Measurements from ENCODE around the gene S100A9. TPM values are rescaled to one million over a fixed set of nuclear protein-coding genes. Genes with fewer than 3 reads are reported as not detected.

Gene S100A9
- total RNA-seq, 8 experiments from 2014 or later, result 0.71 TPM; not detected in 7

GRCh38 chr1:153365696-153366095 is 8.0 kb downstream of the S100A9 start:
- no peaks in the 10 kb centered on the region for H3K4me1 ChIP-seq (replicated peaks in 1 of 2)
- ATAC-seq (replicated peaks in 6 of 8), result no peak
- H3K4me3 ChIP-seq, result no peak overlapping the region
- in situ Hi-C loops (cut with MboI; ENCODE audit: low pct_unique_long_range_greater_than_20kb in 2 of 9, low sequenced_read_pairs in 9 of 9, unreplicated experiment in 9 of 9), result loop anchor here in 3 of 9 experiments (25.0 kb wide), 2 partner anchors 122 to 622 kb away; partner anchors contain the start of genes JTB (in 1 of the 3), RAB13 (in 1 of the 3) and RPS27 (in 1 of the 3)
- H3K27ac ChIP-seq, result no peak overlapping the region
- WGBS, 10 experiments, result 0 to 92% (median 64%) methylated on average over 1 to 7 of the region's 8 CpGs; no CpG with 5 or more reads in 4 of the 10 experiments

GRCh38 chr1:153366261-153366660 is 8.6 kb downstream of the S100A9 start:
- Histone ChIP-seq H3K4me1 (replicated peaks in 1 of 2) (no peaks in the 10 kb centered on the region), H3K27ac (no peak overlapping the region), H3K4me3 (no peak overlapping the region)
- in situ Hi-C loops (cut with MboI; ENCODE audit: low pct_unique_long_range_greater_than_20kb in 2 of 9, low sequenced_read_pairs in 9 of 9, unreplicated experiment in 9 of 9), result loop anchor here in 3 of 9 experiments (25.0 kb wide), 2 partner anchors 121 to 621 kb away; partner anchors contain the start of genes JTB (in 1 of the 3), RAB13 (in 1 of the 3) and RPS27 (in 1 of the 3)
- no peak for ATAC-seq (replicated peaks in 6 of 8)
- WGBS, 10 experiments, result 11 to 66% (median 41%) methylated on average over 1 to 6 of the region's 6 CpGs; no CpG with 5 or more reads in 1 of the 10 experiments

- Histone ChIP-seq H3K27ac (no peak overlapping the region), H3K4me3 (no peak overlapping the region), H3K4me1 (replicated peaks in 1 of 2) (no peaks in the 10 kb centered on the region)
- ATAC-seq (replicated peaks in 6 of 8), result no peak
- in situ Hi-C loops (cut with MboI; ENCODE audit: low pct_unique_long_range_greater_than_20kb in 2 of 9, low sequenced_read_pairs in 9 of 9, unreplicated experiment in 9 of 9), result loop anchor here in 3 of 9 experiments (25.0 kb wide), 2 partner anchors 120 to 620 kb away; partner anchors contain the start of genes JTB (in 1 of the 3), RAB13 (in 1 of the 3) and RPS27 (in 1 of the 3)
- 57% methylated on average over 1 of the region's 2 CpGs; no CpG with 5 or more reads in 9 of the 10 experiments for WGBS, 10 experiments
Observed at GRCh38 chr1:153367090-153367489, 9.4 kb downstream of the S100A9 start.

GRCh38 chr1:153368495-153368894 is 10.8 kb downstream of the S100A9 start:
- Histone ChIP-seq H3K4me3 (no peak overlapping the region), H3K27ac (no peak overlapping the region), H3K4me1 (replicated peaks in 1 of 2) (no peaks in the 10 kb centered on the region)
- WGBS, 10 experiments, result 0 to 80% (median 29%) methylated on average over 1 to 2 of the region's 2 CpGs
- no peak for ATAC-seq (replicated peaks in 6 of 8)
- in situ Hi-C loops (cut with MboI; ENCODE audit: low pct_unique_long_range_greater_than_20kb in 2 of 9, low sequenced_read_pairs in 9 of 9, unreplicated experiment in 9 of 9), result loop anchor here in 3 of 9 experiments (25.0 kb wide), 2 partner anchors 119 to 619 kb away; partner anchors contain the start of genes JTB (in 1 of the 3), RAB13 (in 1 of the 3) and RPS27 (in 1 of the 3)

- Histone ChIP-seq H3K4me1 (replicated peaks in 1 of 2) (no peaks in the 10 kb centered on the region), H3K4me3 (no peak overlapping the region), H3K27ac (no peak overlapping the region)
- no peak for ATAC-seq (replicated peaks in 6 of 8)
- 20 to 70% (median 45%) methylated on average over 1 to 3 of the region's 3 CpGs for WGBS, 10 experiments
- in situ Hi-C loops (cut with MboI; ENCODE audit: low pct_unique_long_range_greater_than_20kb in 2 of 9, low sequenced_read_pairs in 9 of 9, unreplicated experiment in 9 of 9), result loop anchor here in 3 of 9 experiments (25.0 kb wide), 2 partner anchors 117 to 617 kb away; partner anchors contain the start of genes JTB (in 1 of the 3), RAB13 (in 1 of the 3) and RPS27 (in 1 of the 3)
Observed at GRCh38 chr1:153370146-153370545, 12.5 kb downstream of the S100A9 start.

- WGBS, 10 experiments, result 40 to 63% (median 60%) methylated on average over 1 of the region's 1 CpG; no CpG with 5 or more reads in 7 of the 10 experiments
- in situ Hi-C loops (cut with MboI; ENCODE audit: low pct_unique_long_range_greater_than_20kb in 2 of 9, low sequenced_read_pairs in 9 of 9, unreplicated experiment in 9 of 9), result loop anchor here in 3 of 9 experiments (25.0 kb wide), 2 partner anchors 116 to 616 kb away; partner anchors contain the start of genes JTB (in 1 of the 3), RAB13 (in 1 of the 3) and RPS27 (in 1 of the 3)
- Histone ChIP-seq H3K4me3 (no peak overlapping the region), H3K4me1 (replicated peaks in 1 of 2) (no peaks in the 10 kb centered on the region), H3K27ac (no peak overlapping the region)
- ATAC-seq (replicated peaks in 6 of 8), result no peak
Observed at GRCh38 chr1:153371231-153371630, 13.6 kb downstream of the S100A9 start.

- Histone ChIP-seq H3K27ac (no peak overlapping the region), H3K4me3 (no peak overlapping the region), H3K4me1 (replicated peaks in 1 of 2) (no peaks in the 10 kb centered on the region)
- WGBS, 10 experiments, result 17 to 91% (median 50%) methylated on average over 2 of the region's 2 CpGs; no CpG with 5 or more reads in 1 of the 10 experiments
- ATAC-seq (replicated peaks in 6 of 8), result no peak
- in situ Hi-C loops (cut with MboI; ENCODE audit: low pct_unique_long_range_greater_than_20kb in 2 of 9, low sequenced_read_pairs in 9 of 9, unreplicated experiment in 9 of 9), result loop anchor here in 3 of 9 experiments (25.0 kb wide), 2 partner anchors 115 to 615 kb away; partner anchors contain the start of genes JTB (in 1 of the 3), RAB13 (in 1 of the 3) and RPS27 (in 1 of the 3)
Observed at GRCh38 chr1:153372571-153372970, 14.9 kb downstream of the S100A9 start.

GRCh38 chr1:153374071-153374470 is 16.4 kb downstream of the S100A9 start:
- H3K27ac ChIP-seq, result no peak overlapping the region
- H3K4me1 ChIP-seq (replicated peaks in 1 of 2), result no peaks in the 10 kb centered on the region
- WGBS, 10 experiments, result 0 to 82% (median 50%) methylated on average over 1 to 2 of the region's 2 CpGs; no CpG with 5 or more reads in 4 of the 10 experiments
- H3K4me3 ChIP-seq, result no peak overlapping the region
- ATAC-seq (replicated peaks in 6 of 8), result peak in 1 of 8 experiments; percentile 24
- in situ Hi-C loops (cut with MboI; ENCODE audit: low pct_unique_long_range_greater_than_20kb in 2 of 9, low sequenced_read_pairs in 9 of 9, unreplicated experiment in 9 of 9), result loop anchor here in 3 of 9 experiments (25.0 kb wide), 2 partner anchors 113 to 613 kb away; partner anchors contain the start of genes JTB (in 1 of the 3), RAB13 (in 1 of the 3) and RPS27 (in 1 of the 3)

- ATAC-seq (replicated peaks in 6 of 8), result peak in 3 of 8 experiments; percentile 79 to 100 (median 97)
- 20 to 71% (median 60%) methylated on average over 1 of the region's 1 CpG; no CpG with 5 or more reads in 5 of the 10 experiments for WGBS, 10 experiments
Observed at GRCh38 chr1:153375511-153375910, 17.9 kb downstream of the S100A9 start, which contains the start of gene S100A12. TSS of gene S100A12 (minus strand) at chr1:153375621. CDS start at chr1:153374592, 1,029 bp downstream.

GRCh38 chr1:153379591-153379990 is 21.9 kb downstream of the S100A9 start:
- 20 to 97% (median 66%) methylated on average over 1 to 10 of the region's 10 CpGs; no CpG with 5 or more reads in 1 of the 10 experiments for WGBS, 10 experiments
- no peak overlapping the region for H3K4me3 ChIP-seq
- no peak overlapping the region for H3K27ac ChIP-seq
- ATAC-seq (replicated peaks in 6 of 8), result no peak
- in situ Hi-C loops (cut with MboI; ENCODE audit: low pct_unique_long_range_greater_than_20kb in 2 of 9, low sequenced_read_pairs in 9 of 9, unreplicated experiment in 9 of 9), result no loop called here
- no peaks in the 10 kb centered on the region for H3K4me1 ChIP-seq (replicated peaks in 1 of 2)

More at GRCh38 chr1:153375511-153375910, 17.9 kb downstream of the S100A9 start, which contains the start of gene S100A12:
- no peaks in the 10 kb centered on the region for H3K4me1 ChIP-seq (replicated peaks in 1 of 2)
- H3K27ac ChIP-seq, result no peak within 1 kb of the TSS
- in situ Hi-C loops (cut with MboI; ENCODE audit: low pct_unique_long_range_greater_than_20kb in 2 of 9, low sequenced_read_pairs in 9 of 9, unreplicated experiment in 9 of 9), result no loop called here
- no peak within 1 kb of the TSS for H3K4me3 ChIP-seq

GRCh38 chr1:153380711-153381110 is 23.1 kb downstream of the S100A9 start:
- no peak overlapping the region for H3K4me3 ChIP-seq
- 8 to 95% (median 67%) methylated on average over 1 to 13 of the region's 23 CpGs; no CpG with 5 or more reads in 2 of the 10 experiments for WGBS, 10 experiments
- H3K4me1 ChIP-seq (replicated peaks in 1 of 2), result no peaks in the 10 kb centered on the region
- in situ Hi-C loops (cut with MboI; ENCODE audit: low pct_unique_long_range_greater_than_20kb in 2 of 9, low sequenced_read_pairs in 9 of 9, unreplicated experiment in 9 of 9), result no loop called here
- ATAC-seq (replicated peaks in 6 of 8), result no peak
- H3K27ac ChIP-seq, result no peak overlapping the region

GRCh38 chr1:153384958-153385580 is 27.4 kb downstream of the S100A9 start:
- ATAC-seq (replicated peaks in 6 of 8), result peak in 1 of 8 experiments; percentile 20
- 42 to 70% (median 60%) methylated on average over 1 to 4 of the region's 4 CpGs; no CpG with 5 or more reads in 4 of the 10 experiments for WGBS, 10 experiments
- in situ Hi-C loops (cut with MboI; ENCODE audit: low pct_unique_long_range_greater_than_20kb in 2 of 9, low sequenced_read_pairs in 9 of 9, unreplicated experiment in 9 of 9), result no loop called here

GRCh38 chr1:153386500-153386901 is 28.8 kb downstream of the S100A9 start:
- in situ Hi-C loops (cut with MboI; ENCODE audit: low pct_unique_long_range_greater_than_20kb in 2 of 9, low sequenced_read_pairs in 9 of 9, unreplicated experiment in 9 of 9), result no loop called here
- WGBS, 10 experiments, result 0 to 90% (median 73%) methylated on average over 1 to 5 of the region's 5 CpGs; no CpG with 5 or more reads in 1 of the 10 experiments
- ATAC-seq (replicated peaks in 6 of 8), result no peak
- Histone ChIP-seq H3K27ac (no peak overlapping the region), H3K4me3 (no peak overlapping the region), H3K4me1 (replicated peaks in 1 of 2) (no peaks in the 10 kb centered on the region)

More at GRCh38 chr1:153384958-153385580, 27.4 kb downstream of the S100A9 start:
- Histone ChIP-seq H3K4me1 (replicated peaks in 1 of 2) (no peaks in the 10 kb centered on the region), H3K27ac (no peak overlapping the region), H3K4me3 (no peak overlapping the region)
